HG03520 (cell line): ENCODE measurements around the gene JADE3.

Experiments used
- ATAC-seq: cut with Tn5 transposase; IDR thresholded peaks from one replicate; pipeline ENCODE4 v1.9.1; 2021; ENCODE audit warnings: mild to moderate bottlenecking, moderate library complexity; ENCODE audit not compliant: unreplicated experiment

Gene JADE3

DNA sequence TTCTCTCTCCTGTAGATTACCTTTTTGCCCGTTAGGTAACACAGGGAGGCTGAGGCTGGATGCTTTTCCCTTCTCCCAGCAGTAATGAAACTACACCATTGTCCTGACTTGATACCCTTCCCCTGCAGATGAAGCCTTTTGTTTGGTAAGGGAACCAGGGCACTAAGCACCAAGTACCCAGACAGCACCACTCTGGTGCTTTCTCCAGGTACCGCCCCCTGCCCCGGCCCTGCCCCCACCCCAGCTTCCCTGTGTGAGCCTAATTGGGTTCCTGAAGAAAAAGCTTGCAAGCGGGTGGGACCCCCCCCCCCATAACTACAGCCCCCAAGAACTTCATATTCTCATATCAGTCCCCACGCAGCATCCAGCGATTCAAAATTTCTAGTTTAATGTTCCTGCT is 79.8 kb downstream of the JADE3 start:
- no peak for ATAC-seq

DNA sequence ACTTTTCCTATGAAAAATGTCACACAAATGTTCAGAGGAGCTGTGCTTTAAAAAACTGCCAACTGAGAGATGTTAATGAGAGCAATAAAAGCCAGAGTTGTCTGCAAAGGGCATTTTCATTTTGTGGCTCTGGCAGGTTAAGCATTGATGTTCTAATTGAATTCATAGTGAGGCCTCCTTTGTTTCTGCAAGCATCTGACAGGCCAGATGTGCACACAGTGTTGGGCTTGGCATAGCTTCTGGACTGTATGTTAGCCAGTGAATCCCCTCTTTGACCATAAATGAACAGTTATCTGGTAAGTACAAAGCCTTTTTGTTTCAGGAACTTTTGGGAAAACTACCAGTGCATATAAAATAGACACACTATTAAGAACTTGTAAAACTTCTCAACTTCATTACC is 81.9 kb downstream of the JADE3 start:
- ATAC-seq, result no peak

DNA sequence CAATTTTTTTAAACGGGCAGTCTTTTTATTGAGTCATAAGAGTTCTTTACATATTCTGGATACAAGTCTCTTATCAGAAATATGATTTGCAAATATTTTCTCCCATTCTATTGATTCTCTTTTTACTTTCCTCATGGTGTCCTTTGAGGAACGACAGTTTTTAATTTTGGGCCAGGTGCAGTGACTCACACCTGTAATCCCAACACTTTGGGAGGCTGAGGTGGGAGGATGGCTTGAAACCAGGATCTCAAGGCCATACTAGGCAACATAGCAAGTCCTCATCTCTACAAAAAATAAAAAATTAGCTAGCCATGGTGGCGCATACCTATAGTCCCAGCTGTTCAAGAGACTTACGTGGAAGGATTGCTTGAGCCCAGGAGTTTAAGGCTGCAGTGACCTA is 99.9 kb downstream of the JADE3 start:
- no peak for ATAC-seq

DNA sequence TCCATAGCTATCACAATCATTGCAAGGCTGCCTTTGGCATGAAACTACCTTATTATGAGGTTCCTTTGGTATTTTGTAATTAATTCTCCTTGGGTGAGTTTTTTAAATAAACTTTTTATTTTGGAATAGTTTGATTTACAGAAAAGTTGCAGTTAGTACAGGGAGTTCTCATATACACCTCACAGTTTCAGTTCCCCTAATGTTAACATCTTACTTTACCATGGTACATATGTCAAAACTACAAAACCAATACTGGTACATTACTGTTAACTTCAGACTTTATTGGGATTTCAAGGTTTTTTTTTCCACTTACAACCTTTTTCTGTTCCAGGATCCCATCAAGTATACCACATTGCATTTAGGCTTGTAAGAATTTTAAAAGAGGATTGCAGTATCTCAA is 114.0 kb downstream of the JADE3 start:
- ATAC-seq, result no peak

DNA sequence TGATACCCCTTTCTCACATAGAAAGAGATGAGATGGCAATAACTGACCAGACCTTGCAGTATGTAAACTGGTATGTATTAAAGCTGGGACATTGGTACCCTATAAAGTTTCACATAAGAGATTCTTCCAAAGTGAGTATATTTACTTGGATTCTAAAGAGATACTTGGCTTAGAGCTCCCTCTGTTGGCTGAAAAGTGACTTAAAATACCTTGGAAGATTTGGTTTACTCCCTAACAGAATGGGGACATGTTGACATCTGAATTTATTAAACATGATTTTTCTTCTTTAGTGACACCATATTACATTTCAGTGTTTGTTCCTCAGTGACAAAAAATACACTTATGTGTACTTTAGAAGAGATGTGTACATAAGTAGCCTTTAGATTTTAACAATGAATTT is 118.1 kb downstream of the JADE3 start:
- no peak for ATAC-seq

DNA sequence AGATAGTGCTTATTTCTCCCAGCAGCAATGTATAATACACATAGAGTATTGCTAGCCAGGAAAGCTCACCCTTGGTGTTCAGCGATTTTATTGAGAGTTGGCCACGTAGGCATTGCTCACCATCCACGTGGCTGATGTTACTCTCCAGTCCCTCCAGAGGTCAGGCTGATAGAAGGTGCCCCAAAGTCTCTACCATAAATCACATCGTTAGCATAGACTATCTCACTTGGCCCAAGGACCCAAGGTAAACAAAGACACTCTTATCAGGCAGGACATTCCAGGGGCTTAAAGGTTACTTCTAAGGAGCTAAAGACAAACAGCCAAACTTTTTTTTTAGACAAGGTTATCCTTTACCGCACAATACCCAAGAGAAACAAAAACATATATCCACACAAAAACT is 135.8 kb downstream of the JADE3 start:
- ATAC-seq, result no peak

DNA sequence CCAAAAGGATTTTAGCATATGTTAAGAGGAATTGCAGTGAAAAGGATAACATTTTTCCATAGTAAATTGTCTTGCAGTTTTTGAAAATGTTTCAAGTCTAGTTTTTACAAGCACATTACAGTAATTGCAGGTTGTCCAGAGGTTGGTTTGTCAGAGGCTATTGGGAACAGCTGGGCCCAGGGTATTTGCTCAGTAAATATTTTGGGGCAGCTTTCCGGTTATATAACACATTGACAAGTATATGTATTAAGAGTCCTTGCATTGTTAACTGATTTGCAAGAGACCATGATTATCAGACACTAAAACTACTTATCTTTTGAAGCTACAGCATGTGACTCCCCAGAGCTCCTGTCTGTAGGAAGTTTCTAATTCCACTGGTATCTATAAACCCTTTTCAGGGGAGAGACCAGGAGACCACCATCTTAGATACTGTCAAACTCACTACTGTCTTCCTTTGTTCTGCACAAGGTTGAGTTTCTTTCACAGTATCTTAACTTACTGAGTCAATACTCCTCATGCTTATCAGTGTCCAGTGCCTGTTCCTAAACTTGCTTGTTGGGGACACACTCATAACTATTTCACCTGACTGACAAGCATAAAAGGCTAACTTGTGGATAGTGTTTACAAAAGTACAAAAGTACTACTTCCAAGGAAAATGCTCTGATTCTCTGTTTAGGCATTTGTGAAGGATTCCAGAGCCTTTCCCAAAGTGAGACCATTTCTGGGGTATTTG is 147.1 kb downstream of the JADE3 start:
- ATAC-seq, result no peak

DNA sequence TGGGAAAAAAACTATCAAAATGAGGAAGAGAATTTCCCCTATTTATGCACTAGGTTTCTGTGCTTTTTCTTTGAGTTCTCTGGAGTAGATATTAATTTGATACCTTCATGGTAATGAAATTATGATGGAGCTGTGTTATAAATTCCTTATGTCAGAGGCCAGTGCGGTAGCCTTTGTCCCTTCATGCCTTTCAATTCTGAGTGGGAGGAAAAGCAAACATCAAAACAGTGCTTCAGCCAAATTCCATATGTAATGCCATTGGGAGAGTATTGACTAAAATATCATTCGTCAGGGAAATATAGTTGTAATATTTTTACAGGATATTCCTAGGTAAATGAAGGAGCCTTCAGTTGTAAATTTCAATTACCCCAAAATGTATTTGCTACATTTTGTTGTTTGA is 148.5 kb downstream of the JADE3 start:
- ATAC-seq, result no peak

DNA sequence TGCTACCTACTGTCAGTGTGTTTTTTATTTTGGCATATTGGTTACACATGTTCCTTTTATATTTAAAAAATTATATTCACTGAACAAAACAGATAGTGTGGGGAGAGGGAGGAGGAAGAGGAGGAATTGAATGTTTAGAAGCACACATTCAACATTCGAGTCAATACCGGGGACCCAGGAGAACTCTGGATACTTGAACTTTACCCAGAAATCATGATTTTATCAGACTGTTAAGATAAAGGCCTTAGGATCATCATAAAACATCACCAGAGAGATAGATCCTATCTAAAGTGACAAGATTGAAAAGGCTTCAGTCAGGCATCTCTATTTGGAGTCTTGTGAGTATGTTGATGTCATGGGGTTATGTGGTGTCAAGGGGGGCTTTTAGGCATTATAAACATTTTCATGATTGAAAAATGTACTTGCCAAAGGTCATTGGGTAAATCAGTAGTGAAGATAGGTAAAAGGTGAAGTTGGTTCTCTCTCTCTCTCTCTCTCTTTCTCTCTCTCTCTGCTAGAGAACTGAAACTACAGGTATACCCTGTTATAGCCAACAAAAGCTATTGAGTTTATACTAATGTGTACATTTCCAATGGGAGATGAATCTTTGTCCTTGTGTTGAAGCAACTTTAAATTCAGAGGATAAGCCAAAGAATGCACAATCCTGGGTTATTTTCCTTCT is 149.2 kb downstream of the JADE3 start:
- no peak for ATAC-seq

DNA sequence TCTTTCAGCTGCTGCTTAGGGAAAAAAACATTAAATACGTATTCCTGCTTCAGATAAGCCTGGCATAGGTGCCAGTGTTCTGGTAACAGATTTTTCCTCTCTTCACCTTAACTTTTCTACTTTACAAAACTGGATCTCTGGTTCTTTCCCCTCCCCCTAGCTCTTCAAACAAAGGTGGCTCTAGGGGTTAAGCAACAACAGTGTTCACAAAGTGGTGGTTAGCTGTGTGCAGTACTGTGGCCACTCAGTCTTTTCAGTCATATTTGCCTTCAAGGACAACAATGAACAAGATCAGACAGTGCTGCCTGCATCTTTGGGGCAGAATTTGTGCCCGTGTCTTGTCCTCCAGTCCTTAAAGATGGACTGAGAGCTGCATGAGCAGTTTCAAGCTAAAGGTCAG is 151.0 kb downstream of the JADE3 start:
- no peak for ATAC-seq

DNA sequence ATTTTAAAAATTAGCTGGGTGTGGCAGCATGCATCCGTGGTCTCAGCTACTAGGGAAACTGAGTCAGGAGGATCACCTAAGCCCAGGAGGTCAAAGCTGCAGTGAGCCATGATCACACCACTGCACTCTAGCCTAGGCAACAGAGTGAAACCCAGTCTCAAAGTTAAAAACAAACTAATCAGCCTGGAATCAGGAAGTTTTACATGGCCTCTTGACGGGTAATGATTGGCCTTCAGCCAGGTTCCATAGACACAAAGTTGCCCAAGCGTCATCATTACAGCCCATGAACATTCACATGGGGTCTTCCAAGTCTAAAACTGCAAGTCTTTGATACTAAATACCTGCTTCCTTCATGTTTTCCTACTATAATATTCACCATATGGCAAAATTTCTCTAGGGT is 156.0 kb downstream of the JADE3 start:
- no peak for ATAC-seq

DNA sequence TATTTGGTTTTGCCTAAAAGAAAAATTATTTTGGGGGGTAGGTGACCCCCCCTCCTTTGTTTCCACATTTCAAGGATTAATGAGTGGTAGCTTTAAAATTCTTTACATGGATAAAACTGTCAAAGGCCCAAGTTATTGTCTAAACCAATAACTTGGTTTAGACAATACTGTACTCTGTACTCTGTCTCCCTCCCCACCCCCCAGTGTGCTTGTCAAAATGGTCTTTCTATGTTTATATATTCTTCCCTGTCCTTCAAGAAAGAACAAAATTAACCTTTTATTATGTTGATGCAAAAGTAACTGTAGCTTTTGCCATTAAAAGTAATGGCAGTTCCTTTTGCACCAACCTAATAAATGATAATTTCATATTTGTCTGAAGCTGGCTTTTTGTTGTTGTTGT is 156.5 kb downstream of the JADE3 start:
- ATAC-seq, result no peak

DNA sequence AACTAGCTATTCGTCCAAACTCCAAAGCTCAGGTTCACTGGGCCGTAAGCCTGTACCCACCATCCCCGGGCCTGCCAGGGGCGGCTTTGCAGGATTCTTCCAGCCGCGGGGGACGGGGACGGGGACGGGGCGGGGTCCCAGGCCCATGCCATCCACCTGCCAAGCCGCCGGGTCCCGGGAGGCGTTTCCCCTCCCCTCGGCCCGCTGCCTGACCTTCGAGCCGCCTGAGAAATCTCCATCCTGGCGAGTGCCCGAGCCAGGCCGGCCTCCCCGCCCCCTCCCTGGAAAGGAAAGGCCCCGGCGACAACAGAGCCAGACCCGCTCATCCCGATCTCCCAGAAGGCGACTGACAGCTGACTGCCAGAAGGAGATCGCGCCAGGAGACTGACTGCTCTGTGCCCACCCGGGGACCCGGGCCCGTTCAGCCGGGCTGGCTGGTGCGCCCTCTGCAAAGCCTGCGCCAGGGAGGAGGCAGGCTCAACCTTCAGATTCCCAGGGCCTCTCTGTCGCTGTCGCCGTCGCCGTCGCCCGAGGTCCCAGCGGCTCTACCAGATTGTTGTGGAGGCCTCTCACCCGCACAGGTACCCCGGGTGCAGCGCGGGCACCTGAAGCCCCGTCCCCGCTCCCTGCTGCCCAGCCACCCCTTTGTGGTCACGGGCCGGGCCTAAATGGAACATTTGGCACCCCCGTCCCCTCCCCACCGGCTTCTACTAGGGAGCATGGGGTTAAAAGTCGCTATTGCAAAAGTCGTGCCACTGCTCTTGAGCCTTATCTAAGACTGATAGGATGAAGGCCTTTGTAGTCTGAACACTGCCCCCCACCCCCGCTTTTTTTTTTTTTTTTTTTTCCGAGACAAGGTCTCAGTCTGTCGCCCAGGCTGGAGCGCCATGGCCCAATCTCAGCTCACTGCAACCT is 166.2 kb downstream of the JADE3 start, which contains the start of gene RGN:
Gene RGN, plus strand, starts transcription at position 315 of the 915 bp plus-strand sequence. CDS start 2,702 bp downstream, outside the sequence.
- no peak for ATAC-seq

DNA sequence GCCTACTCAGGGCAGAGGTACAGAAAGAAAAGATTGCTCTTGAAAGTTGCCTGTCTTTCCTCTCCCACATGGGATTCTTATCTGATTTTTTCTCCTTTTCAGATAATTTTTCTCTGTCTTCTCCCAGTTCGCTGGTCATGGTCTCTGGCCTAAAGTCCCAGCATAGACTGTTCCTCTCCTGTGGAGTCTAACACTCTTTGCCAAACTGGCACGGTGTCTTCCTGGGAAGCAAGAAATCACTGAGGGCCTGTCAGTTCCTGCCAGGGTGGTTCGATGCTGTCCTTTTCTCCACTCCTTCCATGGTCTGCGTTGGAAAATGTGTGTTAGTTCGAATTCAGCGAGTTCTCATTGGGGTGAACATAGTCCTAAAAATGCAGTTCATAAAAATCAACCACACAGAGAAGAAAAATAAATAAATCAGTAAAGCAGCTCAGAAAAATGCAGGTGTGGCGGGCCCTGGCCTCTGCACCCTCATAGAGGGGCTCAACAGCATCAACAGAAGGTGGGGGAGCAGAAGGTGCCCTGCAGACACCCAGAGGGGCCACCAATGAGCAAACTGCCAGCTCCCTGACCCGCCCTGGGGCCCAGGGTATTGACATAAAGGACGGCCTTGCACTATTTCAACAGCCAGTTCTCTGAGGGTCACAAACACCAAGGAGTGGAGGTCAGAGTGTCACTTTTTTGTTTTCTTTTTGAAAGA is 168.1 kb downstream of the JADE3 start:
- no peak for ATAC-seq

DNA sequence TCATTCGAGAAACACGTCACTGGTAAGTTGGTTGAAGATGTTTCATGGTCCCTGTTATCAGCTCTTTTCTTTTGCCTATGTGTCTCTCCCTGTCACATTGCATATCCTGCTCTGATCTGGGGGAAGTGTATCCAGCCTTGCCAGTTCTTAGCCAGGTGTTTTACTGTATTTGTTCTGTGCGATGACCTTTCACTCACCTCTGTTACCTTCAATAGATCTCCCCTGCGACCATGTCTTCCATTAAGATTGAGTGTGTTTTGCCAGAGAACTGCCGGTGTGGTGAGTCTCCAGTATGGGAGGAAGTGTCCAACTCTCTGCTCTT is 168.7 kb downstream of the JADE3 start:
- no peak for ATAC-seq

DNA sequence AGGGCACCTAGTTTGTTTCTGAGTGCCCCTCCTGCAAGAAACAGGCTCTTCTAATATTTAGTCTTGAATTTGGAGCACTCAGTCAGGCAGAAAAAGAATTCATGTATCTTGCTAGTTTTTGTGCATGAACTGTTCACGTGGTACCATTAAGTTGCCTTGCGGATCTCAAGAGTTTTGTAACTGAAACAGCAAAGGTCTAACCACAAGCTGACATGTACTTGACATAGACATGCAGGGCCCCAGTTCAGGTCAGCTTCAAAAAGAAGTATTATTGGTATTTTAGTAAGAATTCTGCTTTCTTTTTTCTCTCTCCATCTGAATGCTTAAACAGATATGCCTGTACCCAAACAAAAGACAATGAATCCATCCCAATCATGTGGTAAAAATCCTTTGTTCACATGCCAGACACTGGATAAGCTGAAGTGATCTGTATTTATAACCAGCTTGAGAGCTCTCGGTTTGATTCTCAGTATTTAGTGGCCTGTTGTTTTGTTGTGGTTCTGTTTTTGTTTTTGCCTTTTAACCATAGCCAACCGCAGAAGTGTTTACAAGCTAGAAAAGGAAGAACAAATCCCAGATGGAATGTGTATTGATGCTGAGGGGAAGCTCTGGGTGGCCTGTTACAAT is 179.0 kb downstream of the JADE3 start:
- no peak for ATAC-seq

DNA sequence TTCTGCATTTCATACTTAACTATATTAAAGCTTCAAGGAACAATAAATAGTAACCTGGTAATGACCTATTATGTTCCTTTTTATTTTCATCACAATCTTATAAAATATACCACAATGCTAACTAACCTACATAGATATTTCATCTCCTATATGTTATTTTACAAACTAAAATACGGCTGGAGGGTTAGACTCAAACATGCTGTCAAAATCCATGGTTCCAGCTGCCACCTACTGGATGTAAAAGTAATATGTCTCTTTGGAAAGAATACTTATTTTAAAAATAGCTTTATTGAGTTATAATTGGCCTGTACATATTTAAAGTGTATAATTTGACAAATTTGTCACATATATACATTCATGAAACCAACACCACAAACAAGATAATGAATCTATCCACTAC is 181.0 kb downstream of the JADE3 start:
- no peak for ATAC-seq

DNA sequence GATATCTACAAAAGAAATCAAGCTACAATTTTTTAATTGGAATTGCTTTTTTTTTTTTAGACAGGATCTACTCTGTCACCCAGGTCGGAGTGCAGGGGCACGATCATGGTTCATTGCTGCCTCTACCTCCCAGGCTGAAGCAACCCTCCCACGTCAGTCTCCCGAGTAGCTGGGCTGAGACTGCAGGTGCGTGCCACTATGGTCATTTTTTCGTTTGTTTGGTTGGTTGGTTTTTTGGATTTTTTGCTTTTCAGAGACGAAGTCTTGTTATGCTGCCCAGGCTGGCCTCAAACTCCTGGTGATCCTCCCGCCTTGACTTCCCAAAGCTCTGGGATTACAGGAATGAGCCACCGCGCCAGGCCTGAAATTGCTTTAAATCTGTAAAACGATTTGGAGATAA is 181.6 kb downstream of the JADE3 start:
- no peak for ATAC-seq

DNA sequence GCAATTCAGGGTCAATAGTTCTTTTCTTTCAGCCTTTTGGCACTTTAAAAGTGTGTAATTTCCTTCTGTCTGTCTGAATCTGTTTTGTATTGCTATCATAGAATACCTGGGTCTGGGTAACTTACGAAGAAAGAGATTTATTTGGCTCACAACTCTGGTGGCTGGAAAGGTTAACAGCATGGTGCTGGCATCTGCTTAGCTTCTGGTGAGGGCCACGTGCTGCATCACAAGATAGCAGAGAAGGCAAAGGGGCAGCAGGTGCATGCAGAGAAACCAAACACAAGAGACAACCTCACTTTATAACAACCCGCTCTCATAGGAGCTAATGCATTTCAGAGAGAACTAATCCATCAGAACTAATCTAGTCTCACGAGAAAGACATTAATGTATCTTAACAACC is 184.8 kb downstream of the JADE3 start:
- ATAC-seq, result no peak

DNA sequence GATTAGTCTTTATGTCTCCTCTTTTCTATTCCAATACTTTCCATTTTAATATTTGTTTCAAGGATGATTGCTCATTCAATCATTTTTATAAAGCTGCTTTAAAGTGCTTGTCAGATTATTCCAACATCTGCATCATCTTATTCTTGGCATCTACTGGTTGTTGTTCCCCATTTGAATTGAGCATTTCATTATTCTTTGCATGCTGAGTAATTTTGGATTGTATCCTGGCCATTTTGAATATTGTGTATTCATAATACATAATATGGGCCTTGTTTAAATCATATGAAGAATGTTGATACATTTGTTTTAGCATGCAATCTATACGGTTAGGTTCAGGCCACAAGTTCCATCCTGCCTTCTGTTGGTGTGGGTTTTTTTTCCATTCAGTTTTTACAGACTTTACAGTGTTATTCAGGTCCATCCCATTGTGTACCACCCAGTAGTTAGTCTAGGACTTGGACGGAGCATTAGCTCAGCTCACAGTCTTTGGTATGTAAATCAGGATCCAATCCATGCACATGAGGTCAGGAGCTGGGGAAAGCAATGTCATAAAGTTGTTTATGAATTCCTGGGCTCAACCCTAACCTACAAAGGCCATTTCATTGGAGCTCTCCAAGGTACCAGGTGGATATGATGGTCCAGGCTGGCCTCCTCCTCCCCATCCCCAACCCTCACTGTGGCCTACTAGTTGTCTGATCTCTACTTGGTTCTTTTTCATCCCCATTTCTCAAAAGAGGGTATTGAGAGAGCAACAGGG is 186.3 kb downstream of the JADE3 start:
- no peak for ATAC-seq
